Esophagus muscularis mucosa (tissue), 4 donors: ENCODE measurements around the gene LRRC27.

Experiments used
- CTCF ChIP-seq, 3 experiments: fragments of 200-600 bp in 2 of 3; fragments of 450-650 bp in 1 of 3; sonication (generic) in 2 of 3; IDR thresholded peaks; one replicate each; pipeline ENCODE4 v1.5.1; 2017 to 2019; ENCODE audit warnings: antibody characterized with exemption in 3 of 3, mild to moderate bottlenecking in 2 of 3, moderate library complexity in 1 of 3
- EP300 ChIP-seq: sonication (generic); formaldehyde crosslinking; IDR thresholded peaks from one replicate; pipeline ENCODE4 v1.6.1; 2017; ENCODE audit warnings: antibody characterized with exemption
- POLR2AphosphoS5 ChIP-seq, 2 donors: sonication (generic); formaldehyde crosslinking; IDR thresholded peaks; one replicate each; pipeline ENCODE4 v1.6.1; 2017; ENCODE audit warnings: antibody characterized with exemption in 2 of 2

GRCh38 chr10:132298038-132298881 is 33.7 kb upstream of the LRRC27 start:
- TF ChIP-seq CTCF (IDR thresholded peaks at IDR 0.05): no peak
- TF ChIP-seq POLR2AphosphoS5 (IDR thresholded peaks at IDR 0.05): no peak
- TF ChIP-seq EP300: no peak
